ENCODE data around the gene C17orf75.
A peak's percentile ranks its signal among the peaks of the same experiment; 100 is the strongest.
"Not testable (repeated sequence)": the region's sequence is repeated elsewhere in the genome, so short reads cannot be mapped to it uniquely, and the experiment has no call there.

The C17orf75 gene

GRCh38 chr17:32341857-32342602 lies at the start of gene C17orf75:
Gene C17orf75, minus strand, starts transcription at chr17:32342173. Its CDS starts 34 bp downstream, at chr17:32342139.
- DNase-seq (ENCODE audit: low read depth) = no peak

- DNase-seq (ENCODE audit: low read depth) = no peak
Measured at GRCh38 chr17:32388613-32389459, 46.9 kb upstream of the C17orf75 start.

DNA sequence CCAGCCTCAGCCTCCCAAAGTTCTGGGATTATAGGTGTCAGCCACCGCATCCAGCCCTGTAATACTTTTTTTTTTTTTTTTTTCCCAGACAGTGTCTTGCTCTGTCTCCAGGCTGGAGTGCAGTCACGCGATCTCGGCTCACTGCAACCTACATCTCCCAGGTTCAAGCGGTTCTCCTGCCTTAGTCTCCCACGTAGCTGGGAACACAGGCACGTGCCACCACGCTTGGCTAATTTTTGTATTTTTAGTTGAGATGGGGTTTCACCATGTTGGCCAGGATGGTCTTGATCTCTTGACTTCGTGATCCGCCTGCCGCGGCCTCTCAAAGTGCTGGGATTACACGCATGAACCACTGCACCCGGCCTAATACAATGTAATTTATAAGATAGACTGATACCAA lies 46.2 kb upstream of the C17orf75 start:
- not testable (repeated sequence) for DNase-seq (ENCODE audit: low read depth)

GRCh38 chr17:32386844-32387243 lies 44.9 kb upstream of the C17orf75 start:
- no peak for DNase-seq (ENCODE audit: low read depth)

DNA sequence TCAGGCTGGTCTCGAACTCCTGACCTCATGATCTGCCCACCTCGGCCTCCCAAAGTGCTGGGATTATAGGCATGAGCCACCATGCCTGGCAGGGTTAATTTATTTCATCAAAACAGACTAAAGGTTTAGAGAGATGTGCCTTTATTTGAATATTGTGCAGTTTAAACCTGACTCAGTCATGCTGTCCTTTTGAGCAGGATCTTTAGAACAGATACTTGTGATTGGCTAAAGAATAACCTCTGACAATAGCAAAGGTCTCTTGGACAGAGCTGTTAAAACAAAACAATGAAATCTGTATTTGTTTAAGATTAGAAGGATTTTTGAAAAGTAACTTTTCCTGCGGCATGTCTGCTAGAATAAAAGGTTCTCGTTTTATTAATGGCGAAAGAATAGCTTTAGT lies 44.0 kb upstream of the C17orf75 start:
- no peak for DNase-seq (ENCODE audit: low read depth)

- no peak for DNase-seq (ENCODE audit: low read depth)
Measured at GRCh38 chr17:32385121-32385520, 43.1 kb upstream of the C17orf75 start.

- DNase-seq (ENCODE audit: low read depth) = no peak
Measured at GRCh38 chr17:32383926-32384434, 42.0 kb upstream of the C17orf75 start.

- DNase-seq (ENCODE audit: low read depth) = no peak
Measured at GRCh38 chr17:32382526-32383223, 40.7 kb upstream of the C17orf75 start.

DNA sequence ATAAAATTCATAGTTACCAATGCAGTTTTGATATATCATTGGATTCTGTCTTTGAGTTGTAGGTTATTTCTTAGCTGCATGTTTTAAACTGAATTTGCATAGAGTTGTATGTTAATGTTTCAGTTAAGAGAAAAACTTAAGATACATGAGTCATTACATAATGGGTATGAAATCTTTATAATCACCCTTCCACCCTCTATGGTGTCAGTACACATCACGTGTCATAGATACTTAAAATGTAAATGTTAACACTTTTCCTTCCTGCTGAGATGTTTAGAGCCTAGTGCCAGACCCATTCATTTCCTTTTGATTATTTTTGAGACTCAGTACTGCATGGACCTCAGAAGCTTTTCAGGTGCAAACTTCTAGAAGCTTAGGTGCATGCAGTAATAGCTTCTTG lies 28.5 kb upstream of the C17orf75 start:
- no peak for DNase-seq (ENCODE audit: low read depth)

DNA sequence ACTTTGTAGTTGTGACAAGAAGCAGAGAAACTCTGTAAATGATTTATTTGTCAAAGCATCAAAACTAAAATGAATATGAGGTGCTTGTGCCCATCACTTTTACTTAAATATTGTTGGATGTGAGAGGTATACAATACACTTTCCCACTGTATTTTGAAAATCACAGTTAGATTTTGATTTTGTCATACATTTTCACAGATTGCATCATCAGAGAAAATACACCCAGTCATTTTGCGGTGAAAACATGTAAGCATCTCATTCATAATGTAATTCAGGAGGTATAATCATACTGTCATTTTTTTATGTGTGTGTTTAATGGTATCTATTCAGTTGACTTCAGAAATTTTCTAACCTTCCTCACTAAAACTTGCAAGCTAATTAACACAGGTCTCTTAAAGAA lies 19.3 kb upstream of the C17orf75 start:
- DNase-seq (ENCODE audit: low read depth) = no peak

- DNase-seq (ENCODE audit: low read depth) = no peak
Measured at GRCh38 chr17:32357615-32358014, 15.6 kb upstream of the C17orf75 start.

DNA sequence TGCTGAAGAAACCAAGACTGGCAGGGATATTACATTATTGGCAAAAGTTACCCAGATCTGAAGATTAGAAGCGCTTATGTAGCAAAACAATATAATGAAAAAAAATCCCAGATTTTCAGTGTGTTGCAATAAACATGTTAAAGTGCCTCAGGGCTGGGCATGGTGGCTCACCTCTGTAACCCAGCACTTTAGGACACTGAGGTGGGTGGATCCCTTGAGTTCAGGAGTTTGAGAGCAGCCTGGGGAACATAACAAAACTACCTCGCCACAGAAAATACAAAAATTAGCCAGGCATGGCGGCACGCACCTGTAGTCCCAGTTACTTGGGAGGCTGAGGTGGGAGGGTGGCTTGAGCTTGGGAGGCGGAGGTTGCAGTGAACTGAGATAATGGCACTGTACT lies 14.8 kb upstream of the C17orf75 start:
- no peak for DNase-seq (ENCODE audit: low read depth)

DNA sequence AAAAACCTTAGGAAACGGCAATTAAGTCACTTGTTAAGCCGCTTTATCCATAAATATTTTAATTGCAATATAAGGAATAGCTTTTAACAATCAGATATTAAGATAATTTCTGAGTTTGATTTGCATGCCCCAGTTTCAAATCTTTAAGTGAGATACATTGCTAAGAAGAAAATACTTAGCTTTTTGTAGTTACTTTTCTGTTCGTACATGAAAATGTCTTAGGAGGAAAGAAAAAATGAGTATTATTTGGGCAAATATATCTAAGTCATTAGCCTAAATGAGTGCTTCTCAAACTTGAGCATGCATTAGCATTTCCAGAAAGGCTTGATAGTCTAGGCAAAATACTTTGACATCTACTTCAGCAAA lies 14.4 kb upstream of the C17orf75 start:
- no peak for DNase-seq (ENCODE audit: low read depth)

DNA sequence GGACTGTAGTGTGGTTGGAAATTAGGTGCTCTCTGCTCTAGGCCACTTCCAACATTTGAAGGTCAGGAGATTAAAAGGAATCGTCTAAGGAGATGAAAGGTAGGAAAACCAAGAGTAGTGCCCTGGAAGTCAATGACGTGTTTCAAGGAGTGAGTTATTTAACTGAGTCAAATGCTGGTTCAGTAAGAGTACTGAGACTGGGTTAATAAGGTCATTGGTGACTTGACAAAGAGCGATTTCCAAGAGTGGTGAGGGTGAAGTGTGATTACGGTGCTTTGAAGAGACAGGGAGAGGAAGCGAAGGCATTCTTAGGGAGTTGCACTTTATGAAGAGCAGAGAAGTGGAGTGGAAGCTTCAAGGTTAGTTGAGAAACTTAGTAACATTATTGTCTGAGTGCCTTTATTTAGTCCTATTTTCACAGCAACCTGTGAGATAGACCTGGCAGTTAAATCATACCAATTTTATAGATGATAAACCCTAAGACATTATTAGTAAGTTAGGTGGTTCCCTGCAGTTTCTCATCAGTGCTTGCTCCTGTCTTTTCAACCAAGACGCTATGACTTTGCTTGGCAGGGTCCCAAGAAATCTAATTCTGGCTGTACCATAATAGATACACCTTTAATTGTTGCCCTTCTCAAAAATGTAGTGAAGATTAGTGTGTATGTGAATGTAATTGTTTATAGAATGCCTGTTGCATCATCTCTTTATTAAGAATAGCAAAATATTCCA lies 13.8 kb upstream of the C17orf75 start:
- DNase-seq (ENCODE audit: low read depth) = no peak

- not testable (repeated sequence) for DNase-seq (ENCODE audit: low read depth)
Measured at GRCh38 chr17:32352734-32353133, 10.8 kb upstream of the C17orf75 start.

DNA sequence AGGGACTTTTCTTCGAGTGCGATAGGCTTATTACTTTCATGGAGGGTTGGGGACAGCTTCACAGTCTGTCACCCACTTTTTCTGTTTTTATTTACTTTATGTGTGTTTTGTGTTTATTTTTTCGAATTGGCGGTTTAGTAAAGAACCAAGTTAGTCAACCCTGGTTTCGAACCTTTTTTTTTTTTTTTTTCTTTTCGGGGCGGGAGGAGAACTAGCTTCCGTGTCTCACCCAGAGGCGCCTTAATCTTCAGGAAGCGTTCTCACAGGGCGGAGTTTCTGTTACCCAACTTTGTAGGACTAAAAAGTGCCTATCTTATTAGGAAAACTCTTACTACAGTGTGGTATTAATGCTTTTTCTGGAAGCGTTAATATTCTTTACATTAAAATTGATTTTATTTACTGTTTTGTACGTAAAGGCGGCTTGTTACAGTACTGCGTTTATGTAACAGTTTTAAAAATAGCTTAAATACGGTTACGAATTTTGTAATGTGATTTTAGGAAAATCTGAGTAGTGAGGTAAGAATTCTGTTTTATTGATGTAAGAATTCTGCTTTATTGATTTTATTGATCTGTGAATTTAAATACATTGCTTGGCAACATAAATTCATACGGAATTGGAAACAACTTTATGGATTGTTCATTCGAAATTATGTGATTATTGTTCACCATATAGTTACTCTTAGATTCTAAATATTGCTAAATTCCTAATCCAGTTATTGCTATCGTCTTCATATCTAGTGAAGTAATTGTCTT lies 8.9 kb upstream of the C17orf75 start:
- no peak for DNase-seq (ENCODE audit: low read depth)

GRCh38 chr17:32349854-32350665 lies 8.1 kb upstream of the C17orf75 start, which contains the start of gene ZNF207:
Gene ZNF207, plus strand, starts transcription at chr17:32350157. Its CDS starts 129 bp downstream, at chr17:32350286.
- peak; percentile 74 for DNase-seq (ENCODE audit: low read depth)

DNA sequence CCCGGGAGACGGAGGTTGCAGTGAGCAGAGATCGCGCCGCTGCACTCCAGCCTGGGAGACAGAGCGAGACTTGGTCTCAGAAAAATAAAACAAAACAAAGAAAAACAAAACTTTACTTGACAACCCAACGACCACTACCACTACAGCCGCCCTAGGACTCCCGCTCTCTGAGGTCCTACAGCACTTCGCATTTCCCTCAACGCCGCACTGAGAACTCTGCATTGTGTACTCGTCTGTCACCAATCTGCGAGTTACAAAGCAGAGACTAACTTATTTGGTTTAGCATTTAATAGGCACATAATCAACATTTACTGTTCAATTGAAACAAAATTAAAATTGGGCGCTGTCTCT lies 7.5 kb upstream of the C17orf75 start:
- DNase-seq (ENCODE audit: low read depth) = no peak

DNA sequence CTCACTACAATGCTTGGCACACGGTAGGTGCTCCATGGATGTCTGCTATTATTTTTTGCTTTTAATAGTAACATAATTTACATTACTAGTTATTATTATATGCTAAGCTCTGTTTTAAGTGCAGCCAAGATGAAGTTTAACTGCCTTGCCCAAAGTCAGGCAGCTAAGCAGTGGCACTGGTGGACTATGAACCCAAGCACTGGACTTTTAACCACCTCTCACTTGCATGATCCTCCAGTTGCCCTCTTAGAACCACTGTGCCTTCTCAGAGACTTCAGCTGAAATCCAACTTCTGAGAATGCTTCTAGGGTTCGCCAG lies 6.5 kb upstream of the C17orf75 start:
- no peak for DNase-seq (ENCODE audit: low read depth)

- DNase-seq (ENCODE audit: low read depth) = no peak
Measured at GRCh38 chr17:32345951-32346600, 4.1 kb upstream of the C17orf75 start.
